Cerebellar nuclear complex (tissue), 1 donor: ENCODE data around the gene TMEM98.
"Not testable (repeated sequence)": the region's sequence is repeated elsewhere in the genome, so short reads cannot be mapped to it uniquely, and the experiment has no call there.

ENCODE experiments used
- DNase-seq, 2 experiments: peaks; one replicate each; lab custom pipeline; 2025; lab: John Stamatoyannopoulos, UW

Gene TMEM98

DNA sequence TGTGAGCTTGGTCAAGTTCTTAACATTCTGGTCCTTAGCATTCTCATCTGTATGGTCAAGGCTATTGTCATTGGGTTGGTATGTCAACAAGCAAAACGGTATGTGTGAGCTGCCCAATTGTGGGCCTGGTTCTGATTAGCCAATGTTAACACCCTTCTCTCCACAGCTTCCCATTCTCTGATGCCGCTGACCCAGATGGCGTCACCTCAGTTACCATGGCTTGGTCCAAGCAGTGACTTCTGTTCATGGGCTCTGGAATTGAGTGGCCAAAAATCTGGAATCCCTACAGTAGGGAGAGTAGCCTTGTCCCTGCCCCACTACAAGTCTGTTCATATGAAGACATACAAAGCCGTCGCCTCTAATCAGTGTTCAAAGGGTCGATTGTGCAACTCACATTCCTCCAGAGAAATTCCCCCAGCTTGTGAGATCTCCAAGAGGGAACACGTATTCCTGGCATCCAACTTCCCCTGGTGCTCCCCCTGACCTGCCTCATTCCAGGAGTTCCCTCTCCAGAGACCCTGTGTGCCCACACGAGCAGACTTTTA lies 15.8 kb downstream of the TMEM98 start:
- no peak for DNase-seq

DNA sequence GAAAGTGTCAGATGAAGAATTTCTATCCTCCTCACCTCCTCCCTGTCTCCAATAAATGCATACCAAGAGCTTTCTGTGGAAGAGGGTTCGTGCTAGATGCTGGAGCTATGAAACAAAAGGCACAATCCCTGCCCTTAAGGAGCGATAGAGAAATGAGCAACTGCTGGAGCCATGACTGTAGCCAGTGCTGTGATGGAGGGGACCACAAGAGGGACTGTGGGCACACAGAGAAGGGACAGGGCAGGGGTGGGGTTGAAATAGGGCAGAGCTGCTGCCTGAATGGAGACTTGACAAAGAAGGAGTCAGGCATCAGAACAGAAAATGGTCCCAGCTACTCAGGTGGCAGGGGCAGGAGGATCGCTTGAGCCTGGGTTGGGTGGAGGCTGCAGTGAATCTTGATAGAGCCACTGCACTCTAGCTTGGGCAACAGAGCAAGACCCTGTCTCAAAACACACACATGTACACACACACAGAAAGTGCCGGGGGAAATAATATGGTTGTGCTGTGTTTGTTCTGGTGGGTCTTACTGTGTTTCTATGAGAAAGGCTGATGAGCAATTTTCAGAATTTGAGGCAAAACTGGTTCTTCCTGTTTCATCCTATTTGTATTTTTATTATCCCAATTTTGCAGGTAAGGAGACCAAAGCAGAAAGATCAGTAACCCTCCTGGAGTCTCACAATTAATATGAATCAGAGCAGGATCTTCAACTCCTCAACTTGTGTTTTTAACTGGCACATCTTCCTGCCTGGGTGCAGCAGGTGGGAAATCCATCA lies 16.5 kb downstream of the TMEM98 start:
- no peak for DNase-seq

DNA sequence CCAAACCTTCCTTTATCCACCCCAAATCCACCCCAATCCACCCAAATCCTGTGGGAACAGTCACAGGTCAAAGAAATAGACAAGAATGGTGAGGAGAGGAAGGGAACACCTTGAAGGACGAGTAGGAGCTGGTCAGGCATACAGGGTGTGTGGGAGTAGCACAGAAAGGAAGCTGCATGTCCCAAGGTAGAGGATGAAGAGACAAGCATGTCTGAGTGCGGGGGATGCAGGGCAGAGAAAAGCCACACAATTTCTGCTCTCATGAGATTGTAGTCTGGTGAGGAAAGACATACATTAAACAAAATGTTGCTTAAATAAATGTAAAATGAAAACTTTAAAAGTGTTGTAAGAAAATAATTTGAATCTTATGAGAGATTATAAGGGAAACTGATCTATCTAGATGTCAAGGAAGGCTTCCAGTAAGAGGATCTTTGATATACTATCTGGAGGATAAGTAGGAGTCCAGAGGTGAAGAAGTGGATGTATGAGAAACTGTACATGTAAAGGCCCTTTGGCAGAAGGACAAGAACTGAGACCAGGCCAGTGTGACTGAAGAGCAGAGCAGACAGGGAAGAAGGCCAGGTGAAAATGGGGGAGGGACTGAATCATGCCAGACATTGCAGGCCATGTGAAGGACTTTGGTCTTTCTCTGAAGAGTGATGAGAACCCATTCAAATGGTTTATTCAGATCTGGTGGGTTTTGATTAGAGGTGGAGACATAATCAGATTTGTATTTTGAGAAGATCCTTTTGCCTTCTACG lies 18.6 kb downstream of the TMEM98 start:
- DNase-seq: no peak

DNA sequence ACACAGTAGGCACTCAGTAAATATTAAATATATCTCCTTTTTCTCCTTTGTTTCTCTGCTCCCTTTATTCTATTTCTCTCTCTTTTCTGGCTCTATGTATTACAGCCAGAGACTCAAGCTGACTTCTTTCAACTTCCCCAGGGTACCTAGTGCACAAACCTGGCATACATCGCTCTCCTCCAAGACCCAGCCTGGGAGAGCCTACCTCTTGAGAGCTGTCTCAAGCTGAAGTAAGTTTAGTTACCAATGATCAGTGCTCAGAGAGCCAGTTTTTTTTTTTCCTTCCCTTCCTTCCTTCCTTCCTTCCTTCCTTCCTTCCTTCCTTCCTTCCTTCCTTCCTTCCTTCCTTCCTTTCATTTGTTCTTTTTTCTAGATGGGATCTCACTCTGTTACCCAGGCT lies 19.8 kb downstream of the TMEM98 start:
- DNase-seq: no peak

DNA sequence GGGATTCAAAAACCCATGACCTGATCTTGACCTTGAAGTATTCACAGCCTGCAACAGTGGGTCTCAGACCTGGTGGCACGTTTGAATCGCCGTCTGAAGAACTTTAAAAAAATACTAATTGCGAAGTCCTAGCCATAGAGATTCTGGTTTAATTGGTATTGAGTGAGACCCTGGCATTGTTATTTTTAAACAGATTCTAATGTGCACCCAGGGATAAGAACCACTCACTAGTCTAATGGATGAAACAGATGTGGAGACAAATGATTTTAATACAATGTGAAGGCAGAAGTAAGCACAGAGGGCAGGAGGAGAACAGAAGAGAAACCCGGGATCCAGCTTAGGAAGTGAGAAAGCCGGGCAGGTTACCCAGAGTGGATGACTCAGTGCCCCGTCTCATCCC lies 21.2 kb downstream of the TMEM98 start:
- DNase-seq: no peak

DNA sequence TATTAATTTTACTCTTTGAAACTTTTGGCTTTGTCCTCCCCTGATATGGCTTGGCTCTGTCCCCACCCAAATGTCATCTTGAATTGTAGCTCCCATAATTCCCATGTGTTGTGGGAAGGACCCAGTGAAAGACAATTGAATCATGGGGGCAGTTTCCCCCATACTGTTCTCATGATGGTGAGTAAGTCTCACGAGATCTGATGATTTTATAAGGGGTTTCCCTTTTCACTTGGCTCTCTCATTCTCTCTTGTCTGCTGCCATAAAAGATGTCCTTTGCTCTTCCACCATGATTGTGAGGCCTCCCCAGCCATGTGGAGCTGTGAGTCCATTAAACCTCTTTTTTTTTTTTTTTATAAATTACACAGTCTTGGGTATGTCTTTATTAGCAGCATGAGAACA lies 24.5 kb downstream of the TMEM98 start:
- DNase-seq: not testable (repeated sequence)

DNA sequence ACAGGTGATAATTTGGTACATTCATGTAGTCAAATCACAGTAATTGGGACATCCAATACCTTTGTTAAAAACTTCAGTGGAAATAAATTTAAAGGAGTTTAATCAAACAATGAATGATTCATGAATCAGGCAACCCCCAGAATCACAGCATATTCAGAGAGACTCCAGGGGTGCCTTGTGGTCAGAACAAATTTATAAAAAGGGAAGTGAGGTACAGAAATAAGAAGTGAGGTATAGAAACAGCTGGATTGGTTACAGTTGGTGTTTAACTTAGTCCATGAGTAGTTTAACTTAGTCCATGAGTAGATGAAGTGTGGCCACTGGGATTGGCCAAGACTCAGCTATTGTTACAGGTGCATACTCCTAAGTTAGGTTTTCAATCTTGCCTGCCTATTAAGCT lies 25.1 kb downstream of the TMEM98 start:
- DNase-seq: no peak

DNA sequence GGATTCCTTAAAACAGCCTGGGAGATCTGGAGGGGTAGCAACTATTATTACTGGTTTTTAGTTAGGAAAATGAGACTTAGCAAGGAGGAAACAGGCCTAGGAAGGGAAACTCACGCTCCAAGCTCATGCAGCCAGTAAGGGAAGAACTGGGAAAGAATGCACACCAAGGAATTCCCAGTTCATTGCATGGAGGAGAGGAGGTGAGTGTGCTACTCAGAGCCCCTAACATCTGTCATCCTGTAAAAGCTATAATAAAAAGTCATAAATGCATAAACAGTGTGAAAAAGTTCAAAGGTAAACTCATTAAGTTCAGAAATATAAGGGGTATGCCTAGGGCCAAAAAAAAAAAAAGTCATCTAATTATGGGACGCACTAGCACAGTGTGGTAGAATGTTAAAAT lies 25.9 kb downstream of the TMEM98 start:
- no peak for DNase-seq

DNA sequence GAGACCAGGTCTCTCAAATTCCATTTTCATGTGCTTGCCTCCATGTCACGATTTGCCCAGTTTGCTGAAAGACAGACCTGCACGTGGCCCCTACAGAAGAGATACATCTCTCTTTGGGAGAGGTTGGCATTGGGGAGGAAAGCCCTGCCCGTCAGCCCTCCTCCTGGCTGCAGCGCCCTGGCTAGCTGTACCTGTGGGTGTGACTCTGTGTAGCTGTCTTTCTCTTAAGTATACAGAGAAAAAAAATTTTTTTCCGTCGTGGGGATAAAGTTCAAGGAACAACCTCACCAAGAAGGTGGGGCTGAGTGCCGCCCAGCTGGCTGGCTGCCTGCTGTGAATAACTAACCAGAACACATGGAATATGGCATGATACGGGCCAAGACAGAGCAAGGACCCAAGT lies 26.5 kb downstream of the TMEM98 start:
- no peak for DNase-seq

DNA sequence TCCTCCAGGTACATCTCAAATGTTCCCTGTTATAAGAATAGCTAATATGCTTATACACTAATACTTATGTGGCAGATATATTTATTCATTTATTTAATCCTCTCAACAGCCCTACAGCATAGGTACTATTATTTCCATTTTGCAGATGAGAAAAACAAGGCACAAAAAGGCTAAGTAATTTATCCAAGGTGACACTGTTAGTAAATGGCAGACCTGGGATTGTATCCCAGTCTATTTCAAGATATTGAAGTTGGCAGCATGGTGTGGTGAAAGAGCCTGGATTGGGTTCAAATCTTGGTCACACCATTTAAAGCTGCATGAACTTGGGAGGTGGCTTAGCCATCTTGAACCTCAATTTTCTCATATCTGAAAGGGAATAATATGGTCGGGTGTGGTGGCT lies 27.2 kb downstream of the TMEM98 start:
- no peak for DNase-seq

DNA sequence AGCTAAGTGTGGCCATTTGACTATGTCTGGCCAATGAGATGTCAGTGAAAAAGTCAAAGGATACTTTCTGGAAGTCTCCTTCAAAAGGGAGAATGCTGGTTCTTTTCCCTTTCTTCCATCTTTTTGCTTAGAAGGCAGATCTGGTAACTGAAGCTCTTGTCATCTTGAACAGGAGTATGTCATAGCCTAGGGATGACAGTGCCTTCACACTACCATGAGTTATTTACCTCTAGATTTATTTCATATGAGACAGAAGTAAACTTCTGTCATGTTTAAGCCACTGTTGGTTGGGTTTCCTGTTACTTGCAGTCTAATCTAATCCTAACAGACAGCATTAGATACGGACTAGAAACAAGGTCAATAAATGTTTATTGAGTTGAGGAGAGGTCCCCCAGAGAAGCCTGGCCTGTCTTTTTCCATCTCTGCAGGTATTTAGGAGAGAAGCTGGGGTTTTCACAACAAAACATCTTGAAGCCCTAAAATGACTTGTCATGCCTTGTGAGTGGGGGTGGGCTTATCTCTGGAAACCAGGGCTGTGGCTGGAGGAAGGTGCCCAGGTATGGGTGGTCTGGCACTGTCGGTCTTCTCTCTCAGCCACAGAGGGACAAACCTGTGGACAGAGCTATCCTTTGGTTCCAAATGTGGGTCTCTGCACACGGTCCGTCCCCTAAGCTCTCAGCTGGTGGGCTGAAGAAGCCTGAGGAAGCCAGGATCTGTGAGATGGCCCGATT lies 28.5 kb downstream of the TMEM98 start:
- DNase-seq: no peak

DNA sequence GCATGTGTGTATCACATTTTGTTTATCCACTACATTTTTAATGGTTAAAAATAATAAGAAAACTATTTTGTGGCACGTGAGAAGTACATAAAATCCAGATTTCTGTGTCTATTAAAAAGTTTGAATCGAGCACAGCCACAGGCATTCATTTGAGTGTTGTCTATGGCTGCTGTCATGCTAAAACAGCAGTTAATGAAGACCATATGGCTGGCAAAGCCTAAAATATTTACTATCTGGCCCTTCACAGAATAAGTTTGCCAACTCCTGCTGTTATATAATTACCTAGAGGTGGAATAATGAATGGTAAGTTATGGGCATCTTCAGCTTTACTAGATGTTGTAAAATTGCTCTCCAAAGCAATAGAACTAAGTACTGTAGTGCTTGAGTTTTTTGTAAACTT lies 30.5 kb downstream of the TMEM98 start:
- no peak for DNase-seq

DNA sequence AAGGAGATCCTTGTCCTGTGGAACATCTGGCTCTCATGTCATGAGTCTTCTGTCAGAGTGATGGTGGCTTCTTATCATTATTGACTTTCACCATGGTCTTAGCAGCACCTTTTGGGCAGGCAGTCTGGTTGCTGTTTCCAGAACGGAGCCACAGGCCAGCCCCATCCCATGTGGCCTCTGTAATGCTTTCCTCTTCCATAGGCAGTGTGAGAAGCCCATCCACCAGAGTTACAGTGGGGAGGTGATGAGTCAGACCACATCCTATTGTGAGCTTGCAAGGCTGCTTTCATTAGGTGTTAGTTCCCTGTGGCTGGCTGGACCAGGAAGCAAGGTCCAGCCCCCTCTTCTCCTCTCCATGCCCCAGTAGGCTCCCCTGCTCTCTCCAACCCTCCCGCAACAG lies 32.9 kb downstream of the TMEM98 start:
- DNase-seq: no peak

DNA sequence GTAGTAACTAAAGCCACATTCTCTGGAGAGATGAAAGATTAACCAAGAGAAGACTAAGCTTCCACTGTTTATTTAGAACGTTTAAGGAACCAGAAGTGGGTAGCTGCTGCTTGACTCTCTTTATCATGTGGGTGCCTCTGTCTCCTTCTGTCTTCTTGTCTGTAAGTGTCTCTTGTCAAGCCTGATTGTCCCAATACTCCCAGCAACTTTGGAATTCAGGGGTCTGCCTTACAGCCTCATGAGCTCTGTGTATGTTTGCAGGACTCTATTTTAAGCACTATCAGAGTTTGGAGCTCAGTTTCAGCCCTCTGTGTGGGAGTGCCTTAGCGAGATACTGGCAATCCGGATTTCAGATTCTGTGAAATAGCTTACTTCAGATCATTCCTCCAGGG lies 34.4 kb downstream of the TMEM98 start:
- DNase-seq: no peak

DNA sequence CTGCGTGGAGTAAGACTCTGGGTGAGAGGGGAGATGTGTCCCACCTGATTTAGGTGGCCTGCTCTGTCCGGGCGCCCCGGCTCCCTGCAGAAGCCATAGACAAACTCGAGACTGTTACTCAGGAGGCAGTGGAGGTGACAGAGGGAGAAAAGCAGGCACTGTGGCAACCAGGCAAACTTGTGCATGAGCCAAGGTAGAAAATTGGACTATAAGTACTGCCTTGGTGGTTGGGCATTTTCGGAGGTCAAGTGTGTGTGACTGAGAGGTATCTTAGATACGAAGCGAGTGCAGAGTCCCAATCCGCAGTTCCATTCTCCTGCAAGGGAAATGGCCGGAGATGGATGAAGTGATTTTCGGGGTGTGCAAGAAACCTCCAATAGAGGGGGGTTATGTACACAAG lies 36.6 kb downstream of the TMEM98 start:
- no peak for DNase-seq

DNA sequence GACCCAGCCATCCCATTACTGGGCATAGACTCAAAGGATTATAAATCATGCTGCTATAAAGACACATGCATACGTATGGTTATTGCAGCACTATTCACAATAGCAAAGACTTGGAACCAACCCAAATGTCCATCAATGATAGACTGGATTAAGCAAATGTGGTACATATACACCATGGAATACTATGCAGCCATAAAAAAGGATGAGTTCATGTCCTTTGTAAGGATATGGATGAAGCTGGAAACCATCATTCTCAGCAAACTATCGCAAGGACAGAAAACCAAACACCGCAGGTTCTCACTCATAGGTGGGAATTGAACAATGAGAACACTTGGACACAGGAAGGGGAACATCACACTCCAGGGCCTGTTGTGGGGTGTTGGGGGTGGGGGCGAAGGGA lies 41.3 kb downstream of the TMEM98 start:
- not testable (repeated sequence) for DNase-seq

DNA sequence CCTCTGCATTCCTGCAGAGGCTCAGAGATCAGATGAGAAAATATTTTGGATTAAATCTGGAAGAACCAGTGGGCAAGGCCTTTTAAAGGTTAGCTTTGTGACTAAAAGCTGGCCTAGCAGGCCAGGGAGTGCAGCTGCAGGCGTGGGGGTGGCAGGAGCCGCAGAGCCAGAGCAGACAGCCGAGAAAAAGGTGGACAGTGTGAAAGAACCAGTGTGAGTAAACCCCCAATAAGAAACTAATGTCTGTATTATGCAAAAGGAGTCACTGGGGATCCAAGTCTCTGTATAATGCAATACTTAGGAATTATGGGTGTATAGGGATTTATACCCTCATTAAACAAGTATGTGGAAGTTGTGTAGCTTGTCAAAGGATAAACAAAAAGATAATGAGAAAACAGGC lies 42.3 kb downstream of the TMEM98 start:
- DNase-seq: no peak

DNA sequence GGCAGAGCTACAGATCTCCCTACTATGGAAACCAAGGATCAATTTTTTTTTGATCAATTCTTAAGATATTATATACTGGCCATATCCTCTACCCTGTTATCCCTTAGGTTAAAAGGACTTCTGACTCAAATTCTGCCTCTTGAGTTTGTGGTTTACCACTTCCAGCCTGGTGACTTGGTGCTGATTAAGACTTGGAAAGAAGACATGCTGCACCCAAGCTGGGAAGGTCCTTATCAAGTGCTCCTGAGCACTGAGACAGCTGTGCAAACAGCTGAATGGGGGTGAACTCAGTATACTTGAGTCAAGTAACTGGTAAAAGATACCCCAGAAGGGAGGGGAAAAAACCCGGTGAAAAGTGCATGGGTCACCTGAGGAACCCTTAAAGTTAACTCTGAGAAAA lies 43.2 kb downstream of the TMEM98 start:
- no peak for DNase-seq

DNA sequence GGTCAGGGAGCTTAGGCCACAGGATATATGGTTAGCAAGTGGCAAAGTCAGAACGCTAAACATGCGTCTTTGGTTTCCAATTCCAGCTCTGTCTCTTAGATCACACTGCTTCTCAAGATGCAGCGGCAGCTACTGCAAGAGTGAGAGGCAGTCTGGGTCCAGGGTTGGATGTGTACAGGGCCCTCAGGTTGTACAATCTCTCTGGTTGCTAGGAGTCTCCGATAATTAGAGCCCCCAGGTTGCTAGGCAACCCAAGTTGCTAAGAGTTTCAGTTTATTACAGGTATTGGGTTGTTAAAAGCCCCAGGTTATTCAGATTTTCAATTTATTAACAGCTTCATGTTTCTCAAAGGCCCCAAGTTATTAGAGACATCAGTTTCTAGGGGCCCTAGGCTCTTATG lies 48.2 kb downstream of the TMEM98 start:
- DNase-seq: no peak

DNA sequence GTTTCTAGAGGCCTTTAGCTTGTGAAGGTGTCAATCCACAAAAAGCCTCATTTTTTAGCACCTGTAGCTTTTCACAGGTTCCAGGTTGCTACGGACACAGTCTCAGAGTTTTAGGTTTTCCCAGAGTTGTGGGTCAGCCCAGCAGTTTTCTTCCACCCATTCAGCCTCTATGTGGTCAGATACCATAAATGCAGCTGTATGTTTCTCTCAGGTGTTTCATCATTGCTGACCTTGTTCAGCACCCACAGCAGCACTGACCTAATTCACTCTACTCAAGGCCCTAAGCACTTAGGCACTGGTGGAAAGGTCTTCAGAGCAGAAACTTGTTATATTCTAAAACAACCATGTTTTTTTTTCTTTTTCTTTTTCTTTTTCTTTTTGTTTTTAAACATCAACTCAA lies 48.7 kb downstream of the TMEM98 start:
- no peak for DNase-seq

DNA sequence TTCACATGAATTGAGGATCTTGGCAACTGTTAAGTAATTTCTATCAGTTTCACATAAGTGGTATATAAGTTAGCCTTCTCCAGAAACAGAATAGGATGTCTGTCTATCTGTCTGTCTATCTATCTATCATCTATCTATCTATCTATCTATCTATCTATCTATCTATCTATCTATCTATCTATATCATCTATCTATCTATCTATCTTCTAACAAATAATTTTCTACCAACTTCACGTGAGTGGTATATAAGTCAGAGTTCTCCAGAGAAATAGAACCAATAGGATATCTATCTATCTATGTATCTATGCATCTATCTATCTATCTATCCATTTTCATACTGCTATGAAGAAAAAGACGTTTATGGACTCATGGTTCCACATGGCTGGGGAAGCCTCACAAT lies 52.3 kb downstream of the TMEM98 start:
- DNase-seq: no peak

DNA sequence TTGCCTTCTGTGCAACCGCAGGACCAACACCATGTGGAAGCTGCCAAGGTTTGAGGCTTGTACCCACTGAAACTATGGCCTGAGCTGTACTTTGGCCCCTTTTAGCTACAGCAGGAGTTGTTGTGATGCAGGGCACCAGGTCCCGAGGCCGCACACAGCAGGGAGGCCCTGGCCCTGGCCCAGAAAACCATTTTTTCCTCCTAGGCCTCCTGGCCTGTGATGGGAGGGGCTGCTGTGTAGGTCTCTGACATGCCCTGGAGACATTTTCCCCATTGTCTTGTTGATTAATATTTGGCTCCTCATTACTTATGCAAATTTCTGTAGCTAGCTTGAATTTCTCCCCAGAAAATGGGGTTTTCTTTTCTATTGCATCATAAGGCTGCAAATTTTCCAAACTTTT lies 53.7 kb downstream of the TMEM98 start:
- not testable (repeated sequence) for DNase-seq
